Superior temporal gyrus (tissue), 1 donor: ENCODE results near the gene INSIG1.

Experiments
- DNase-seq: peaks from one replicate; pipeline ENCODE4 v3.0.0-alpha.2; 2016; ENCODE audit errors: extremely low spot score

INSIG1 gene

DNA sequence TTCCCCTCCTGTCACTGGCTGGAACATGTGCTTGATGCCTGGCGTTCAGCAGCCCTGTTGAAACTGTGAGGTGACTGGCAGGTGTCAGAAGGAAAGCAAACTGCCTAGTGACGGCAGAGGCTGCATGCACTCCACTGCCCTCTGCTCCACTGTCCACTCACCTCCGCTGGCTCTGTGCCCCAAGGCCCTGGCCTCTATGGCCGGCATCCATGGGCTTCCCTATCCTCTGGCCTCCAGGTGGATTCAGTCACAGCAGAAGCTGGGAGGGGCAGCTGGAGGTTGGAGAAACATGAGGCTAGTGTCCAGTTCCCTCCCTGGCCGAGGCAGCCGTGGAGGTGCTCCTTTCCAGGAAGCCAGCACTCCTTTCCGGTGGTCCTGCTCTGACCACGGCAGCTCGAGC, 31.2 kb upstream of the INSIG1 start:
- DNase-seq: no peak

- DNase-seq: no peak
Observed at GRCh38 chr7:155267023-155267422, 30.7 kb upstream of the INSIG1 start.

- DNase-seq: no peak
Observed at GRCh38 chr7:155267436-155267835, 30.2 kb upstream of the INSIG1 start.

DNA sequence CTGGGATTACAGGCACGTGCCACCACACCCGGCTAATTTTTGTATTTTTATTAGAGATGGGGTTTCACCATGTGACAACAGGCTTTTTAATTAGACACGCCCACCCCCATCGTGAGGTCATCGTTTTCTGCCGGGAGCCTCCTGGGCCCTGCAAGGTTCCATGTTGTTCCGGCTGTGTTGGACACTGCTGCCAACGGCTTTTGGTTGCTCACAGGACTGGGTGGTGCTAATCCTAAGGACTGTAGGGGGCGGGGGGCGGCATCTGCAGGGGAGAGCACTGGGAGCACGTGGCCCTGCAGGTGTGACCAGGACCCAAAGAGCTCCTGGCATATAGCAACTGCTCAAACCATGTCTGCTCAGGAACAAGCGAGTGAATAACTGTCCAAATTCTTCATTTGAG, 29.5 kb upstream of the INSIG1 start:
- no peak for DNase-seq

DNA sequence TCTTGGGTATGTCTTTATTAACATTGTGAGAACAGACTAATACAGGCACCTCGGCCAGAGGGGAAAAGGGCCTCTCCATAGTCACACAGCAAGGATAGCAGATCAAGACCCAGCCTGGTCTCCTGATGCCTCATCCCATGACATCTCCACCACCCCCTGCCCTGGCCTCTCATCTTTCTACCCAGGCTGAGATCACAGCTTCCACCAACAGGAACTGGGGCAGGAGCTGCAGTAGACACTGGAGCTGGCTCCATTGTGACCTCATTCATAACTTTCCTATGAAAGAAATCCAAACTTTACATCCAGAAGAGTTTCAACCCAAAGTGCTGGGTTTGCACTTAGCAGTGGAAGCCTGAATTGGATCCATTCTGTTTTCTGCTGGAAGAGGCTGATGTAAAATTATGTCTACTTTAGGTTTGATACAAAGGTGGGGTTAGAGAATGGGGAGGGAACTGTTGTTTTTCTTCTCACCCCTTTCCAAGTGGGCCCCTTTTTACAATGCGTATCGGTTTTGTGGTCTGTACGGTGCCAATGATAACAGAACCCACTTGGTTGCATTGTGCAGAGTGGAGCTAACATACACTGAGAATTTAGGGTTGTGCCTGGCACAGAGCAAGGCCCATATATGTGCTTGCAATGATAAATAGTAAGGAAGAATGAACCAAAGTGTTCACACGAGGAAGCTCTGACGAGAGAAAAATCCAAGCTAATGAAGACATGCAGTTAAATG, 28.6 kb upstream of the INSIG1 start:
- no peak for DNase-seq

GRCh38 chr7:155269766-155270585, 27.7 kb upstream of the INSIG1 start:
- no peak for DNase-seq

- DNase-seq: no peak
Observed at GRCh38 chr7:155270861-155271260, 26.8 kb upstream of the INSIG1 start.

DNA sequence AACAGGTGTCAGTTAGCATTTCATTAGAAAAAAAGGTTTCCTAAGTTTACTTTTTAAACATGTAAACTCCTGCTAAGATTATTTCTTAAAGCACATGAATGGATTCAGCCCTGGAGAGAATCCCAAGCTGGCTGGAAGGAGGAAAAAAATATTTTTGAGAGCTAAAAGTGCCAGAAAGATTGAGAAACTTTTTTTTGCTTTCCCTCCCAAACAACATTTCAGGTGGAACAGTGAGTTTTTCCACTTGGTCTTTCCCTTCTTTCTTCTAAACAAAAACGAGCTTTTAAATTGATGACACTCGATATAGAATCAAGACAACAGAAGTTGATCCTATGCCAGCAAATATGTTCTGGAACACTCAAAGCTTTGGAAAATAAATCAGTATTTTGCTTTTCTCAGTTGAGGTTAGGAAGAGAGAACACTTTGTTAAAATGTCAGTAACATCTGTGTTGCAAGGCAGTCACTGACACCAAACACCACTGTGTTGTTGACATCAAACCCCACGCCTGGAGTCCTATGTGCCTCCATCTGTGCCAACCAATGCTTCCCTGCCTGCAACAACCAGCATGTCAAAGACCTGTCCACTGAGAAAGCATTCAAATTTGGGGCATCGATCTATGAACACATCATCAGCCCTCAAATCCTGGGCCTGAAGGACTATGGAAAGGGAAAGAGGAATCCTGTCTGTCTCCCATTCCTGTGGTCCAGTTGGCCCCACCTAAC, 22.9 kb upstream of the INSIG1 start:
- no peak for DNase-seq

- DNase-seq: no peak
Observed at GRCh38 chr7:155276042-155276799, 21.5 kb upstream of the INSIG1 start.

DNA sequence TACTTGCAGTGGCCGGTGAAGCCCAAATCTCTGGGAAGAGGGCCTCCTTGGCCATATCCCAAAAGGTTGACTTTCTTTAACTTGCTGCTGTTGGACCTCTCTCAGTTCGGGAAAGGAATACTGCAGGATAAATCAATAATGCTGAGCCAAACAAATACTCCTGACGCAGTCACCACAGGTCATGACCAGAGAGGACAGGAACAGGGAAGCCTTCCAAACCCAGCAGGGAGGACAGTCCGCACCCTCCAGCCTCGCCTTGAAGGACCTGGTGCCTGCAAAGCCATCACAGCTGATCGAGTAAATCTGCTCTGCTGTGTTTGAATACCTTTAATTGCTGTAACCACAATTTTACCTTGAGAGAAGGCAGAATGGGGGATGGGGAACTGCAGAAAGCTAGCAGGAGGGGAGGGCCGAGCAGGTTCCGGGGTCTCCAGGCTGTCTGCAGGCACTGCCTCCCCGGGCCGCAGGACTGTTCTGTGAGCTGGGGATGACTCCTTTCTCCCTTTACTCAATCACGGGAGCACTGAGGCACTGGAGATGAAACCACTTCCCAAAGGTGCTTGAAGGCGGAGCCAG, 20.8 kb upstream of the INSIG1 start:
- no peak for DNase-seq

DNA sequence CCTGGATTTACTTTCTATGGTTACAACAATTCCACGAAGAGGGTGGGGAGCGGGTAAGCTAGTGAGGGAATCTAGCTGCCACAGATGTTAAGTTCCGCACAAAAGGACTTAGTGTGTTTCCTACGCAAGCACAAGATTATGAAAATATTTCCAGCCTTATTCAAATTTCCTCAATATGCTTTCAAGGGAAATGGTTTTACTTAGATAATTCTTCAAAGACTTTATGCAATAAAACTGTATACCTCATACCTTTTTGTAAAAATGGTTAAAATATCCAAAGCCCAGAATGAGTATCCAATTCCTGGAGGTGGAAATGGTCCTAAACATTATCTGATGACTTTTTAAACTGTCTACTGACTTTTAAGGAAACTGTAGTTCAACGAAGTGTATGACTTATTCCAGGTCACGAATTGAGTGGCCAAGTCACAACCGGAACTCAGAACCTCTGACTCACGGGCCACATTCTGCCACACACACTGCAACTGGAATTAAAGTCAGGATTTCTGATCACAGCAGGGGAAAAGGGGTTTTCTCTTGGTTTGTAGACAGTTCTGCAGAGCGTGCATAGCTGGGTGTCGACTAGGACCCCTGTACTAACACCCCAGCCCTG, 20.2 kb upstream of the INSIG1 start:
- DNase-seq: no peak

DNA sequence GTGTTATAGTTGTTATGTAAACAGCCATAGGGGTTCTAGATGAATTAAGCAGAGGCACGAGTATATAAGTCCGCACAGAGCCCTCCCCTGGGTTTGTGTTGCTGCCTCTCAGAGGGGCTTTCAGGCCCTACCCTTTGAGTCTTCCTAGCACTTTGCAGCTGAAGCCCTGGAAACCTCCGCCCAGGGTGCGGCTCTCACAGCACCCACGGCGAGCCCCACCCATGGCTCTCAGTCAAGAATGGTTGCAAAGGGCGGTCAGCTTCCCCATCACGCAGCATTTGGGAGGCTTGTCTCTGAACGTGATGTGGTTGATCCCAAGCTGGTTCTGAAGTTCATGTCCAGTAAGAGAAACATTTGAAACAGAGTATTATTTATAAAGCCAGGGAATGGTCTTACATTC, 18.8 kb upstream of the INSIG1 start:
- DNase-seq: no peak

- DNase-seq: no peak
Observed at GRCh38 chr7:155279787-155280445, 17.8 kb upstream of the INSIG1 start.

GRCh38 chr7:155280446-155281397, 17.0 kb upstream of the INSIG1 start:
- DNase-seq: no peak

DNA sequence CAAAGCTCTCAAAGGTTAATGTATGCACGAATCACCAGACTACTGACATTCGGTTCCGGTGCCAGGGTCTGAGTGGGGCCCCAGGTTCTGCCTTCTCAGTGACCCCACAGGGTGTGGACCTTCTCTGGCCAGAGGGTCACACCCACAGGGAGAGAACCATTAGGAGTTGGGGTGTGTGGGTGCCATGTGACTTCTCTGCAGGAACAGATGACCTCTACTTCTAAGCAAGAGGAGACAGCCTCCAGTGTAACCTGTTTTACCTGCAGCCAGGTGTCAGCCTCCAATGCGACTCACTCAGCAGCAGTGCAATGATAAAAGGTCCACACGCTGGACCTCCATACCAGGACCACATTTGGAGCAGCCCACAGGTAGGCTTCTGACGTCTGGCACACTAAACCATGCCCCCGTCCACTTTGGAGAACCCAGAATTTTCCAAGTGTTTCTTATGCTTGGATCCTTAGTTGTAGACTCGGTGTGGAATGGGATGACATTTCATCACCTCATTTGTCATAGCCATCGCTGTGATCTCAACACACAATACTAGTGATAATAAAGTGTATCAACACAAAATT, 16.2 kb upstream of the INSIG1 start:
- no peak for DNase-seq

- no peak for DNase-seq
Observed at GRCh38 chr7:155282671-155283070, 15.0 kb upstream of the INSIG1 start.

GRCh38 chr7:155283565-155284194, 14.0 kb upstream of the INSIG1 start:
- no peak for DNase-seq

DNA sequence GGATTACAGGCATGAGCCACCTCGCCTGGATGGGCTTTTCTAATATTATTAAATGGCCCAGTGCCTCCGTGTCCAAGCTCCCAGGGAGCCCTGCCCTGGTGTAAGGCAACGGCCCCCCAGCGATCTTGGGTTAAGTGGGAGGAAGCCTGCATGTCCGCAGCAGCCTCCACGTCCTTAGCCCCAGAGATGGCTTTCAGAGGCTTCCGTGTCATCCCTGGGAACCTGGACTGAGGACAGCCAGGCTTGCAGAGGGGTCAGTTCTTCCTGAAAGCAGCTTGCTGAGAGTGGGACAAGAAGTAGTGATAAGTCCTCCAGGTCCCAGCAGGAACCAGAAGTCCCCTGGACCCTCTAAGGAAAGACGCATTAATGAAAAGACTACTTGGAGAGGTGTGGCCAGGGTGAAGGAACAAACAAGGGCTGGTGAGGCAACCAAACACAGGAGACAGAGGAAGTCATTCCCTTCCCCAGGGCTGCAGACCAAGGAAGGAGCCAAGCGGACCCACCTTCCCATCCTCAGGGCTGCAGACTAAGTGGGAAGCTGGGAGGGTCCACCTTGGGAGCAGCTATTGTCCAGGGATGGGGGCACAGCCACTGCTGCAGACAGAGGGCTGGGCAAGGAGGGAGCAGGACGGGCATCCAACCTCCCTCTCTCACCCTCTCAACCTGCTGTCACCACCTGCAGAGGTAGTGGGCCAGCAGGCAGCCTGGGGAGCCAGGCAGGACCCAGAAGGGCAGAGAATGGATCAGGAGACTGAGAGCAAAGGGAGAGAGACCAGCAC, 13.0 kb upstream of the INSIG1 start:
- no peak for DNase-seq
